A549 (cell line): Measurements from ENCODE around the gene MYH2. TPM values are rescaled to one million over a fixed set of nuclear protein-coding genes. Genes with fewer than 3 reads are reported as not detected.

Source experiments
- ATAC-seq, 2 experiments: fragments of 200-7000 bp in 1 of 2; fragments of >200 bp in 1 of 2; cut with Nextera tagmentation in 1 of 2; cut with Tn5 transposase in 1 of 2; 3 replicates each; pipeline versions ENCODE4 v1.8.0 to v1.9.1; 2018 to 2020; ENCODE audit warnings: mild to moderate bottlenecking in 1 of 2, moderate library complexity in 1 of 2
- CTCF ChIA-PET: fragments of 300-600 bp; sonication (Branson Sonifier 250); formaldehyde crosslinking; extraction: SDS; loops from one replicate; lab custom pipeline; 2021; ENCODE audit warnings: antibody characterized with exemption, inconsistent platforms; lab: Yijun Ruan, JAX
- POLR2A ChIA-PET: fragments of 350-600 bp; formaldehyde crosslinking; extraction: SDS; loops from one replicate; lab custom pipeline; 2021; ENCODE audit warnings: antibody characterized with exemption, inconsistent platforms; lab: Yijun Ruan, JAX
- DNase-seq, 2 experiments: peaks; one replicate each; pipeline versions ENCODE4 v3.0.0 to v3.0.0-alpha.2; 2011 to 2016; ENCODE audit warnings: low read depth in 1 of 2, low spot score in 1 of 2
- FAIRE-seq: peaks from 2 replicates; lab custom pipeline; 2011; peaks lifted over from hg19 to GRCh38; lab: Jason Lieb, UNC
- H3K27ac ChIP-seq, 2 experiments: fragments of >200 bp; sonication (Bioruptor Twin); formaldehyde crosslinking; 3 replicates each; pipeline ENCODE4 v1.5.1; 2016 to 2017
- H3K4me1 ChIP-seq: fragments of >200 bp; sonication (Bioruptor Twin); formaldehyde crosslinking; 3 replicates; pipeline ENCODE4 v1.6.1; 2016
- H3K4me2 ChIP-seq: fragments of >200 bp; sonication (Bioruptor Twin); formaldehyde crosslinking; 3 replicates; pipeline ENCODE4 v1.6.1; 2016
- H3K4me3 ChIP-seq: fragments of >200 bp; sonication (Bioruptor Twin); formaldehyde crosslinking; 3 replicates; pipeline ENCODE4 v1.5.1; 2016
- H3K9me3 ChIP-seq: fragments of >200 bp; sonication (Bioruptor Twin); formaldehyde crosslinking; 3 replicates; pipeline ENCODE4 v1.6.1; 2016
- CBX2 ChIP-seq: fragments of 200-600 bp; sonication (generic); IDR thresholded peaks from 2 replicates; pipeline ENCODE4 v1.6.1; 2016; ENCODE audit warnings: low read depth, mild to moderate bottlenecking, borderline replicate concordance
- CEBPB ChIP-seq, 2 experiments: fragments of >200 bp in 1 of 2; sonication (Bioruptor Twin) in 1 of 2; formaldehyde crosslinking in 1 of 2; IDR thresholded peaks; 2 replicates each; pipeline ENCODE4 v1.6.1; 2012 to 2016
- EHF ChIP-seq: fragments of 250-450 bp; sonication (Bioruptor Pico); IDR thresholded peaks from 2 replicates; pipeline ENCODE4 v1.5.0; 2020; ENCODE audit warnings: mild to moderate bottlenecking
- EHMT2 ChIP-seq: fragments of 200-600 bp; sonication (generic); IDR thresholded peaks from 2 replicates; pipeline ENCODE4 v1.6.1; 2016; ENCODE audit warnings: antibody characterized with exemption, low read depth, mild to moderate bottlenecking, moderate library complexity
- EP300 ChIP-seq, 2 experiments: fragments of >200 bp; sonication (Bioruptor Twin); formaldehyde crosslinking; IDR thresholded peaks; 2 replicates in 1 of 2; 3 replicates in 1 of 2; pipeline ENCODE4 v1.6.1; 2016 to 2017
- ESRRA ChIP-seq: fragments of 150-350 bp; IDR thresholded peaks from 2 replicates; pipeline ENCODE4 v1.6.1; 2014; ENCODE audit warnings: mild to moderate bottlenecking, low read length, borderline replicate concordance
- FOSB ChIP-seq: fragments of 250-450 bp; sonication (Bioruptor Pico); IDR thresholded peaks from 2 replicates; pipeline ENCODE4 v1.5.0; 2020; ENCODE audit warnings: mild to moderate bottlenecking, moderate library complexity
- FOSL2 ChIP-seq, 2 experiments: fragments of 450-650 bp in 1 of 2; fragments of >200 bp in 1 of 2; sonication (Bioruptor Twin) in 1 of 2; formaldehyde crosslinking; IDR thresholded peaks; 2 replicates each; pipeline versions ENCODE4 v1.5.0 to v1.6.1; 2016 to 2020; ENCODE audit warnings: mild to moderate bottlenecking in 1 of 2, moderate library complexity in 1 of 2
- GATA3 ChIP-seq: IDR thresholded peaks from 2 replicates; pipeline ENCODE4 v1.6.1; 2012; ENCODE audit warnings: borderline replicate concordance
- HOXA7 ChIP-seq: fragments of 250-450 bp; sonication (Bioruptor Pico); IDR thresholded peaks from 2 replicates; pipeline ENCODE4 v1.5.0; 2020; ENCODE audit warnings: mild to moderate bottlenecking, moderate library complexity
- HOXB13 ChIP-seq: fragments of 250-450 bp; sonication (Bioruptor Pico); IDR thresholded peaks from 2 replicates; pipeline ENCODE4 v1.5.0; 2020; ENCODE audit warnings: low read depth, mild to moderate bottlenecking, moderate library complexity
- HOXB5 ChIP-seq: fragments of 250-450 bp; sonication (Bioruptor Pico); IDR thresholded peaks from 2 replicates; pipeline ENCODE4 v1.5.0; 2020; ENCODE audit warnings: mild to moderate bottlenecking, moderate library complexity
- JUNB ChIP-seq: fragments of >200 bp; sonication (Bioruptor Twin); formaldehyde crosslinking; IDR thresholded peaks from 2 replicates; pipeline ENCODE4 v1.6.1; 2016
- KDM1A ChIP-seq: fragments of 200-600 bp; sonication (generic); IDR thresholded peaks from 2 replicates; pipeline ENCODE4 v1.6.1; 2016; ENCODE audit warnings: low read depth, mild to moderate bottlenecking
- KDM5A ChIP-seq: fragments of 200-600 bp; sonication (generic); IDR thresholded peaks from 2 replicates; pipeline ENCODE4 v1.6.1; 2016; ENCODE audit warnings: antibody characterized with exemption, mild to moderate bottlenecking
- NFE2L2 ChIP-seq: fragments of 150-350 bp; conservative IDR thresholded peaks from 2 replicates; pipeline ENCODE4 v1.6.1; 2014; ENCODE audit warnings: low read length
- NPAS2 ChIP-seq: fragments of 250-450 bp; sonication (Bioruptor Pico); IDR thresholded peaks from 2 replicates; pipeline ENCODE4 v1.8.0; 2022; ENCODE audit warnings: mild to moderate bottlenecking, moderate library complexity, borderline replicate concordance
- NR3C1 ChIP-seq: fragments of >200 bp; sonication (Bioruptor Twin); formaldehyde crosslinking; IDR thresholded peaks from 3 replicates; pipeline ENCODE4 v1.6.1; 2017
- POLR2A ChIP-seq: IDR thresholded peaks from 2 replicates; pipeline ENCODE4 v1.6.1; 2012; ENCODE audit warnings: mild to moderate bottlenecking, low read length
- POLR2AphosphoS2 ChIP-seq: conservative IDR thresholded peaks from 2 replicates; pipeline ENCODE4 v1.6.1; 2012; ENCODE audit warnings: low read length, improper control_type of control experiment, inconsistent platforms
- RAD21 ChIP-seq, 2 experiments: fragments of >200 bp in 1 of 2; sonication (Bioruptor Twin) in 1 of 2; formaldehyde crosslinking in 1 of 2; IDR thresholded peaks in 1 of 2; conservative IDR thresholded peaks in 1 of 2; 2 replicates in 1 of 2; 3 replicates in 1 of 2; pipeline ENCODE4 v1.6.1; 2012 to 2018; ENCODE audit warnings: inconsistent platforms in 1 of 2
- RNF2 ChIP-seq: fragments of 200-600 bp; sonication (generic); IDR thresholded peaks from 2 replicates; pipeline ENCODE4 v1.6.1; 2016; ENCODE audit warnings: low read depth, mild to moderate bottlenecking, antibody characterized with exemption, moderate library complexity, borderline replicate concordance
- SMC3 ChIP-seq: fragments of >200 bp; sonication (Bioruptor Twin); formaldehyde crosslinking; IDR thresholded peaks from 3 replicates; pipeline ENCODE4 v1.6.1; 2018; ENCODE audit warnings: inconsistent platforms
- SREBF2 ChIP-seq: fragments of 450-650 bp; IDR thresholded peaks from 2 replicates; pipeline ENCODE4 v1.6.1; 2014; ENCODE audit warnings: mild to moderate bottlenecking, moderate library complexity
- ZFP36 ChIP-seq: fragments of 450-650 bp; IDR thresholded peaks from 2 replicates; pipeline ENCODE4 v1.6.1; 2014; ENCODE audit warnings: borderline replicate concordance; ENCODE audit not compliant: partially characterized antibody
- ZSCAN20 ChIP-seq: fragments of 250-450 bp; sonication (Bioruptor Pico); IDR thresholded peaks from 2 replicates; pipeline ENCODE4 v1.8.0; 2022; ENCODE audit warnings: mild to moderate bottlenecking, moderate library complexity
- WGBS: methylation state at CpG from one replicate; pipeline ENCODE4 v1.1.6; 2017; ENCODE audit errors: missing lambda C conversion rate; 5-methylcytosine and 5-hydroxymethylcytosine counted together
- polyA plus RNA-seq, 4 experiments: library from polyadenylated mRNA; depleted of rRNA in 3 of 4; stranded (reverse); fragments of >200 nt; fragmentation: RNase III in 1 of 4; extraction: RNeasy Plus Mini Kit Qiagen cat#74134 plus additional on column Dnase treatment in 1 of 4; gene quantifications; 2 replicates in 3 of 4; 3 replicates in 1 of 4; pipeline ENCODE4 v1.2.3, GENCODE V29; 2011 to 2017
- TF ChIP-seq, protein P1 (sequence below): IDR thresholded peaks from 2 replicates; pipeline ENCODE4 v1.6.1; 2012
- TF ChIP-seq, protein P2 (sequence below): fragments of >200 bp; sonication (Bioruptor Twin); formaldehyde crosslinking; IDR thresholded peaks from 2 replicates; pipeline ENCODE4 v1.6.1; 2016
- TF ChIP-seq, protein P3 (sequence below): fragments of 200-600 bp; sonication (generic); IDR thresholded peaks from 2 replicates; pipeline ENCODE4 v1.6.1; 2016; ENCODE audit warnings: antibody characterized with exemption, mild to moderate bottlenecking, moderate library complexity

Gene MYH2
- polyA plus RNA-seq, 2 of the 4 experiments (the other 2 are of a cell fraction), result not detected

DNA sequence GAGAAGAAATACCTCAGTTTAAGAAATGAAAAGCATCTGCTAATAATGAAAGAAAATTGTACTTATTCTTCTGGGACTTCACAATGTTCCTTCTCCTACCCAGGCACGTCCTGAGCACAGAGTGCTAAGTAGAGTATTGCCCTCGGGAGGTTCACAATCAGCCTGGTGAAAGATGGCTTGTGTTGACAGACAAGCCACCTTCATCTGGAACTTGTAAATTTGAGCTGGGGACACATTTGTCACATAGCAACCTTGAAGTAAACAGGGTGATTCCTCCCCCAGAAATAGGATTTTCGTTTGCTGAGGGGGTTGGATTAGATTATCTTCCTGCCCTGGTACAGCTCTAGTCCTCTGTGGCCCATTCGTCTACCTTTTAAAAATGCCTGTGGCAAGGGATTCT lies 34.4 kb upstream of the MYH2 start:
- DNase-seq (no peak), ATAC-seq (no peak), FAIRE-seq (no peak)
- Histone ChIP-seq H3K27ac (no peak overlapping the region), H3K9me3 (no peaks in the 10 kb centered on the region), H3K4me3 (no peak overlapping the region), H3K4me1 (no peaks in the 10 kb centered on the region), H3K4me2 (no peak overlapping the region)
- 0% methylated on average over 4 of the region's 4 CpGs for WGBS
- TF ChIP-seq, protein P1, sequence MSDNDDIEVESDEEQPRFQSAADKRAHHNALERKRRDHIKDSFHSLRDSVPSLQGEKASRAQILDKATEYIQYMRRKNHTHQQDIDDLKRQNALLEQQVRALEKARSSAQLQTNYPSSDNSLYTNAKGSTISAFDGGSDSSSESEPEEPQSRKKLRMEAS, result no peak
- TF ChIP-seq NPAS2 (CRISPR knock-in tag) (no peak), FOSB (CRISPR knock-in tag) (no peak), KDM5A (no peak), ESRRA (no peak), JUNB (no peak)
- TF ChIP-seq, protein P2, sequence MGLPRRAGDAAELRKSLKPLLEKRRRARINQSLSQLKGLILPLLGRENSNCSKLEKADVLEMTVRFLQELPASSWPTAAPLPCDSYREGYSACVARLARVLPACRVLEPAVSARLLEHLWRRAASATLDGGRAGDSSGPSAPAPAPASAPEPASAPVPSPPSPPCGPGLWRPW, result no peak
- POLR2A ChIA-PET, result no interaction called here
- CTCF ChIA-PET, result interaction anchor here (0.6 to 1.4 kb wide), 7 partner anchors 9 to 940 kb away, joined by 3 to 4 read pairs (median 3); no protein-coding TSS in a partner anchor

DNA sequence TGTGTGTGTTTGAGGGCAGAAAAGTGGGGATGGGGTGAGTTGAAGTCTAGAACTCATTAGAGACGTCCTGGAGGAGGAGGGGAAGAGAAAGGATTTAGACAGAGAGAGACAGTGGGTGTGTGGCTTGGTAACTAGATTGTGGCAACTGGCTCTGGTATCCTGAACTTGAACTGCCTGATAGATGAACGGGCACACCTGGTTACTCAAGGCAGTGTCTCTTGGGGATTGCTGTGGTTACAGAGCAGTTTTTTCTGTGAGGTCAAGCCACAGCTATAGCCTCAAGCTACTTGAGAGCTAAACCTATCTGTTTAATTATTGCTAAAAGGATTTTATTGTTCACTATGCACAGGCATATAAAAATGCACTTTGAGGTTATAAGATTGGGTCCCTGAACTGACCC lies 29.8 kb upstream of the MYH2 start:
- peak in 1 of 2 experiments; percentile 47; a peak in 3 of 6 replicates for ATAC-seq

DNA sequence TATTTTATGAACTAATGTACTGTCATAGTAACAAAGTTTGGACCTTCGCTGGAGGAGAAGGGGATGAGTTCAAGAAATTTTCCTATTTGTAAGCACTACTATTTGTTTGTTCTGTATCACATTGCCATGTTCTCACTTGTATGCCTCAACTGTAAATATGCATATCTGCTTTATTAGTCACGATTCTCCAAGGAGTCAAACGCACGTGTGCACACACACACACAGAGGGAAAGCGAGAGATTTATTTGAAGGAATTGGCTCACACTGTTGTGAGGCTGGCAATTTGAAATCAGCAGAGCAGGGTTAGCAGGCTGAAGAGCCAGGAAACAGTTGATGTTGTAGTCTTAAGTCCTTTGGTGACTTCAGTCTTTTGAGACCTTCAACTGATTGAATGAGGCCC lies 24.9 kb upstream of the MYH2 start:
- FAIRE-seq, result no peak
- WGBS, result 8% methylated on average over 5 of the region's 5 CpGs
- POLR2A ChIA-PET, result no interaction called here
- Histone ChIP-seq H3K4me1 (no peaks in the 10 kb centered on the region), H3K4me2 (no peak overlapping the region), H3K9me3 (no peaks in the 10 kb centered on the region), H3K4me3 (no peak overlapping the region), H3K27ac (no peak overlapping the region)
- no peak for TF ChIP-seq NPAS2 (CRISPR knock-in tag)
- no peak for TF ChIP-seq POLR2A
- no peak for TF ChIP-seq SMC3
- TF ChIP-seq RNF2, result no peak
- no peak for TF ChIP-seq FOSB (CRISPR knock-in tag)
- no peak for TF ChIP-seq NR3C1
- TF ChIP-seq, protein P3, sequence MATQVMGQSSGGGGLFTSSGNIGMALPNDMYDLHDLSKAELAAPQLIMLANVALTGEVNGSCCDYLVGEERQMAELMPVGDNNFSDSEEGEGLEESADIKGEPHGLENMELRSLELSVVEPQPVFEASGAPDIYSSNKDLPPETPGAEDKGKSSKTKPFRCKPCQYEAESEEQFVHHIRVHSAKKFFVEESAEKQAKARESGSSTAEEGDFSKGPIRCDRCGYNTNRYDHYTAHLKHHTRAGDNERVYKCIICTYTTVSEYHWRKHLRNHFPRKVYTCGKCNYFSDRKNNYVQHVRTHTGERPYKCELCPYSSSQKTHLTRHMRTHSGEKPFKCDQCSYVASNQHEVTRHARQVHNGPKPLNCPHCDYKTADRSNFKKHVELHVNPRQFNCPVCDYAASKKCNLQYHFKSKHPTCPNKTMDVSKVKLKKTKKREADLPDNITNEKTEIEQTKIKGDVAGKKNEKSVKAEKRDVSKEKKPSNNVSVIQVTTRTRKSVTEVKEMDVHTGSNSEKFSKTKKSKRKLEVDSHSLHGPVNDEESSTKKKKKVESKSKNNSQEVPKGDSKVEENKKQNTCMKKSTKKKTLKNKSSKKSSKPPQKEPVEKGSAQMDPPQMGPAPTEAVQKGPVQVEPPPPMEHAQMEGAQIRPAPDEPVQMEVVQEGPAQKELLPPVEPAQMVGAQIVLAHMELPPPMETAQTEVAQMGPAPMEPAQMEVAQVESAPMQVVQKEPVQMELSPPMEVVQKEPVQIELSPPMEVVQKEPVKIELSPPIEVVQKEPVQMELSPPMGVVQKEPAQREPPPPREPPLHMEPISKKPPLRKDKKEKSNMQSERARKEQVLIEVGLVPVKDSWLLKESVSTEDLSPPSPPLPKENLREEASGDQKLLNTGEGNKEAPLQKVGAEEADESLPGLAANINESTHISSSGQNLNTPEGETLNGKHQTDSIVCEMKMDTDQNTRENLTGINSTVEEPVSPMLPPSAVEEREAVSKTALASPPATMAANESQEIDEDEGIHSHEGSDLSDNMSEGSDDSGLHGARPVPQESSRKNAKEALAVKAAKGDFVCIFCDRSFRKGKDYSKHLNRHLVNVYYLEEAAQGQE, result no peak
- TF ChIP-seq GATA3, result no peak
- TF ChIP-seq POLR2AphosphoS2, result no peak
- TF ChIP-seq HOXA7 (CRISPR knock-in tag), result no peak
- CTCF ChIA-PET, result interaction anchor here (0.6 to 3.3 kb wide), 3 partner anchors 10 to 43 kb away, joined by 3 to 12 read pairs (median 5); no protein-coding TSS in a partner anchor
- no peak for ATAC-seq
- DNase-seq, result no peak

More for the DNA sequence above, 29.8 kb upstream of the MYH2 start:
- H3K4me3 ChIP-seq, result no peak overlapping the region
- H3K9me3 ChIP-seq, result no peaks in the 10 kb centered on the region
- CTCF ChIA-PET, result interaction anchor here (1.3 to 1.9 kb wide), 2 partner anchors 10 to 38 kb away, joined by 3 to 8 read pairs; no protein-coding TSS in a partner anchor
- H3K4me2 ChIP-seq, result no peak overlapping the region
- no peaks in the 10 kb centered on the region for H3K4me1 ChIP-seq
- WGBS, result 0% methylated on average over 2 of the region's 2 CpGs
- DNase-seq (no peak), FAIRE-seq (no peak)
- no peak for TF ChIP-seq POLR2A
- no peak for TF ChIP-seq EP300 (IDR thresholded peaks at IDR 0.05)
- no peak for TF ChIP-seq GATA3
- TF ChIP-seq ZFP36, result no peak
- TF ChIP-seq RAD21 (conservative IDR thresholded peaks at IDR 0.05 in 1 of 2, IDR thresholded peaks at IDR 0.05 in 1 of 2), result no peak
- TF ChIP-seq EHF, result no peak
- TF ChIP-seq HOXB13, result no peak
- TF ChIP-seq JUNB, result no peak
- no peak for TF ChIP-seq KDM1A
- TF ChIP-seq, protein P3, result no peak
- no peak for TF ChIP-seq CBX2
- TF ChIP-seq HOXB5 (CRISPR knock-in tag), result no peak
- TF ChIP-seq FOSL2 (IDR thresholded peaks at IDR 0.05), result no peak
- no peak for TF ChIP-seq FOSL2 (CRISPR knock-in tag; IDR thresholded peaks at IDR 0.05)
- no peak for TF ChIP-seq HOXA7 (CRISPR knock-in tag)
- no peak for TF ChIP-seq SREBF2
- no peak for TF ChIP-seq NFE2L2
- no peak for TF ChIP-seq KDM5A
- TF ChIP-seq ZSCAN20 (CRISPR knock-in tag), result no peak
- TF ChIP-seq EHMT2, result no peak
- no peak for TF ChIP-seq CEBPB (IDR thresholded peaks at IDR 0.05)
- TF ChIP-seq, all 56 proteins: peak for 0
- H3K27ac ChIP-seq, result no peak overlapping the region
- POLR2A ChIA-PET, result no interaction called here
